ENCODE data around the gene CNPY1.

- TF ChIP-seq, protein P1, sequence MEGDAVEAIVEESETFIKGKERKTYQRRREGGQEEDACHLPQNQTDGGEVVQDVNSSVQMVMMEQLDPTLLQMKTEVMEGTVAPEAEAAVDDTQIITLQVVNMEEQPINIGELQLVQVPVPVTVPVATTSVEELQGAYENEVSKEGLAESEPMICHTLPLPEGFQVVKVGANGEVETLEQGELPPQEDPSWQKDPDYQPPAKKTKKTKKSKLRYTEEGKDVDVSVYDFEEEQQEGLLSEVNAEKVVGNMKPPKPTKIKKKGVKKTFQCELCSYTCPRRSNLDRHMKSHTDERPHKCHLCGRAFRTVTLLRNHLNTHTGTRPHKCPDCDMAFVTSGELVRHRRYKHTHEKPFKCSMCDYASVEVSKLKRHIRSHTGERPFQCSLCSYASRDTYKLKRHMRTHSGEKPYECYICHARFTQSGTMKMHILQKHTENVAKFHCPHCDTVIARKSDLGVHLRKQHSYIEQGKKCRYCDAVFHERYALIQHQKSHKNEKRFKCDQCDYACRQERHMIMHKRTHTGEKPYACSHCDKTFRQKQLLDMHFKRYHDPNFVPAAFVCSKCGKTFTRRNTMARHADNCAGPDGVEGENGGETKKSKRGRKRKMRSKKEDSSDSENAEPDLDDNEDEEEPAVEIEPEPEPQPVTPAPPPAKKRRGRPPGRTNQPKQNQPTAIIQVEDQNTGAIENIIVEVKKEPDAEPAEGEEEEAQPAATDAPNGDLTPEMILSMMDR (IDR thresholded peaks at IDR 0.05; ENCODE audit: poor library complexity): no peak
- TF ChIP-seq EZH2phosphoT487 (IDR thresholded peaks at IDR 0.05; ENCODE audit: low read depth, severe bottlenecking, unreplicated experiment): no peak
These were observed 9.9 kb downstream of the CNPY1 start for GRCh38 chr7:155536451-155536850.

Data from hepatocyte (in vitro differentiated cells).